Measurements from ENCODE around the gene RNF151. TPM values are rescaled to one million over a fixed set of nuclear protein-coding genes. Genes with fewer than 3 reads are reported as not detected.

Gene RNF151
- total and polyA plus RNA-seq, 2 of the 13 experiments (the other 11 are each of a cell fraction or from before 2014, with no cell fraction given), result not detected

DNA sequence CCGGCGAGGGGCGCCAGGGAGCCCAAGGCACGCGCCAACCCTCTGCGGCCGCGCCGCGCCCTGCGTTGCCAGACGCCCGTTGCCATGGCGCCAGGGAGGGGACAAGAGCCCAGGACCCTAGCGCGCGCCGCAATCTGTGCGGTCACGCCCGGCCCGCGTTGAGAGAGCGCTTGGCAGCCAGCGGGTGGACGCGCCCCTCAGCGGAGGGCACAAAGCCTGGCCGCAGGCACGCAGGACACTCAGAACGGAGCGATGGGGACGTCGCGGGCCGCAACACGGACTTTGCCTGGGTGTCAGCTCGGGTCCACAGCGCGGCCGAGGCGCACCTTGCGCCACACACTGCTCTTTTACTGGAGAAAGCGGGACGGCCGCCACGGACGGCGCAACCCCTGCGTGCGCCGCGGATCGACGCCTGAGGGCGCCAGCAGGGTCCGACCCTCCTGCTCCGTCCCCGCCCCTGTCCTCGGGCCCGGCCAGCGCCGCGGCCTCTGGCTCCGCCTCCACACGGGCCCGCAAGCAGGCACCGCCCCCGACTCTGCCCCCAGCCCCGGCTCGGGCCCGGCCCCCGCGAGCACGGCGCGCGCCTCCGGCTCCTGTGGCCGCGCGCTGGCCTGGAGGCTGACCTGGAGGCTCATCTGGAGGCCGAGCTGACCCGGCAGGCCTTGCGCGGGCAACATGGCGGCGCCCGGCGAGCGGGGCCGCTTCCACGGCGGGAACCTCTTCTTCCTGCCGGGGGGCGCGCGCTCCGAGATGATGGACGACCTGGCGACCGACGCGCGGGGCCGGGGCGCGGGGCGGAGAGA is 17.1 kb downstream of the RNF151 start, which contains the start of gene GFER (continued):
- TF ChIP-seq, protein P1, sequence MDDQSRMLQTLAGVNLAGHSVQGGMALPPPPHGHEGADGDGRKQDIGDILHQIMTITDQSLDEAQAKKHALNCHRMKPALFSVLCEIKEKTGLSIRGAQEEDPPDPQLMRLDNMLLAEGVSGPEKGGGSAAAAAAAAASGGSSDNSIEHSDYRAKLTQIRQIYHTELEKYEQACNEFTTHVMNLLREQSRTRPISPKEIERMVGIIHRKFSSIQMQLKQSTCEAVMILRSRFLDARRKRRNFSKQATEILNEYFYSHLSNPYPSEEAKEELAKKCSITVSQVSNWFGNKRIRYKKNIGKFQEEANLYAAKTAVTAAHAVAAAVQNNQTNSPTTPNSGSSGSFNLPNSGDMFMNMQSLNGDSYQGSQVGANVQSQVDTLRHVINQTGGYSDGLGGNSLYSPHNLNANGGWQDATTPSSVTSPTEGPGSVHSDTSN (CRISPR knock-in tag; IDR thresholded peaks at IDR 0.05; ENCODE audit: borderline replicate concordance), result peak; percentile 7; the same call in 1 of the 2 replicates
- TF ChIP-seq ZBTB3 (CRISPR knock-in tag; IDR thresholded peaks at IDR 0.05; ENCODE audit: borderline replicate concordance, low read depth) (no peak; the same call in 1 of the 2 replicates), ZNF549 (CRISPR knock-in tag; IDR thresholded peaks at IDR 0.05) (no peak), ZFP36L1 (CRISPR knock-in tag; IDR thresholded peaks at IDR 0.05) (0 out of 2 replicates have a peak, but pooled peaks have one; percentile 47), ZNF644 (CRISPR knock-in tag; IDR thresholded peaks at IDR 0.05; ENCODE audit: low read depth) (no peak), SRF (IDR thresholded peaks at IDR 0.05; ENCODE audit: low read depth, low read length) (no peak), PTBP1 (IDR thresholded peaks at IDR 0.05; ENCODE audit: low read depth, low read length, poor library complexity, severe bottlenecking) (peak; percentile 64), ZBTB7A (CRISPR knock-in tag; IDR thresholded peaks at IDR 0.05) (no peak), SMARCE1 (IDR thresholded peaks at IDR 0.05; ENCODE audit: borderline replicate concordance) (no peak), ZSCAN20 (CRISPR knock-in tag; IDR thresholded peaks at IDR 0.05; ENCODE audit: borderline replicate concordance) (no peak), U2AF1 (optimal IDR thresholded peaks at IDR 0.05; ENCODE audit: low read depth, low read length) (no peak), HOXA7 (CRISPR knock-in tag; IDR thresholded peaks at IDR 0.05) (no peak), ZNF703 (CRISPR knock-in tag; IDR thresholded peaks at IDR 0.05; ENCODE audit: borderline replicate concordance) (no peak; the same call in 1 of the 2 replicates), ATF7-NPFF (CRISPR knock-in tag; IDR thresholded peaks at IDR 0.05; ENCODE audit: low read depth) (peak; percentile 74)
- TF ChIP-seq, protein P2, sequence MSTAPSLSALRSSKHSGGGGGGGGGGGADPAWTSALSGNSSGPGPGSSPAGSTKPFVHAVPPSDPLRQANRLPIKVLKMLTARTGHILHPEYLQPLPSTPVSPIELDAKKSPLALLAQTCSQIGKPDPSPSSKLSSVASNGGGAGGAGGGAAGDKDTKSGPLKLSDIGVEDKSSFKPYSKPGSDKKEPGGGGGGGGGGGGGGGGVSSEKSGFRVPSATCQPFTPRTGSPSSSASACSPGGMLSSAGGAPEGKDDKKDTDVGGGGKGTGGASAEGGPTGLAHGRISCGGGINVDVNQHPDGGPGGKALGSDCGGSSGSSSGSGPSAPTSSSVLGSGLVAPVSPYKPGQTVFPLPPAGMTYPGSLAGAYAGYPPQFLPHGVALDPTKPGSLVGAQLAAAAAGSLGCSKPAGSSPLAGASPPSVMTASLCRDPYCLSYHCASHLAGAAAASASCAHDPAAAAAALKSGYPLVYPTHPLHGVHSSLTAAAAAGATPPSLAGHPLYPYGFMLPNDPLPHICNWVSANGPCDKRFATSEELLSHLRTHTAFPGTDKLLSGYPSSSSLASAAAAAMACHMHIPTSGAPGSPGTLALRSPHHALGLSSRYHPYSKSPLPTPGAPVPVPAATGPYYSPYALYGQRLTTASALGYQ (CRISPR knock-in tag; IDR thresholded peaks at IDR 0.05), result peak; percentile 52; the same call in 1 of the 2 replicates
- TF ChIP-seq, protein P3, sequence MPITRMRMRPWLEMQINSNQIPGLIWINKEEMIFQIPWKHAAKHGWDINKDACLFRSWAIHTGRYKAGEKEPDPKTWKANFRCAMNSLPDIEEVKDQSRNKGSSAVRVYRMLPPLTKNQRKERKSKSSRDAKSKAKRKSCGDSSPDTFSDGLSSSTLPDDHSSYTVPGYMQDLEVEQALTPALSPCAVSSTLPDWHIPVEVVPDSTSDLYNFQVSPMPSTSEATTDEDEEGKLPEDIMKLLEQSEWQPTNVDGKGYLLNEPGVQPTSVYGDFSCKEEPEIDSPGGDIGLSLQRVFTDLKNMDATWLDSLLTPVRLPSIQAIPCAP (CRISPR knock-in tag; IDR thresholded peaks at IDR 0.05; ENCODE audit: low read depth), result no peak

Data from HepG2 (cell line).